Measurements from ENCODE around the gene SIK2. TPM values are rescaled to one million over a fixed set of nuclear protein-coding genes. Genes with fewer than 3 reads are reported as not detected.

SIK2 gene
- total RNA-seq, 3 donors from 2014 or later (not counting 1 experiment from before 2014, with no cell fraction given) = 7.1 to 14.3 (median 8.4) TPM

DNA sequence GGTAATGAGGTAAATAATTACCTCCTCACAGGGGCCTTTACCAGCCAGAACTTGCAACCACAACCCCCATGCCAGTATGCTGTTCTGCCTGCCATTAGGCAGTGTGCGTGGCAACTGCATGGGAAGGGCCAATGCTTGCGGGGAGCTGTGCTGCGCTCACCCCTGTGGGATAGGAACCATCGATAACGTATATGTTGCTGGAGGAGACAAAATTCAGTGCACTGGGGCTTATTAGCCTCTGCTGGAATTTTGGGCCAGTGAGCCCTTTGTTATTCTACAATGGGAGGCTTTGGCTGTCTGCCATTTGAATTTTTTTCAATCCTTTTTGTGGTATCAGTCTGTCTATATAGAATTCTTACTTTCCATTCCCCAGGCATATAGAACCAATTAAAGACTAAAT lies 116.6 kb downstream of the SIK2 start:
- Histone ChIP-seq H3K9me3 (ENCODE audit: control insufficient read depth, insufficient read depth, low read length) (no peaks in the 10 kb centered on the region), H3K36me3 (ENCODE audit: control insufficient read depth, insufficient read depth, low read length) (peaks cover 45% of the 10 kb centered on the region), H3K4me1 (ENCODE audit: control insufficient read depth, insufficient read depth, low read length) (no peaks in the 10 kb centered on the region), H3K27me3 (ENCODE audit: control insufficient read depth, insufficient read depth, low read length) (no peaks in the 10 kb centered on the region), H3K4me3 (ENCODE audit: low read length) (no peak overlapping the region), H3K27ac (ENCODE audit: low read length) (no peak overlapping the region)
- intact Hi-C loops (cut with micrococcal nuclease) = no loop called here
- Mint-ChIP-seq H3K27ac (no peak overlapping the region), H3K36me3 (peaks cover 10% of the 10 kb centered on the region), H3K4me3 (no peak overlapping the region), H3K4me1 (peaks cover 0 to 5% of the 10 kb centered on the region in 2 donors), H3K27me3 (ENCODE audit: low read depth in 2 of 2) (no peaks in the 10 kb centered on the region), H3K9me3 (no peaks in the 10 kb centered on the region)
- 98% methylated on average over 5 of the region's 5 CpGs for WGBS (ENCODE audit: insufficient coverage)
- DNase-seq = no peak
- no peak for ATAC-seq
- TF ChIP-seq, protein P1, sequence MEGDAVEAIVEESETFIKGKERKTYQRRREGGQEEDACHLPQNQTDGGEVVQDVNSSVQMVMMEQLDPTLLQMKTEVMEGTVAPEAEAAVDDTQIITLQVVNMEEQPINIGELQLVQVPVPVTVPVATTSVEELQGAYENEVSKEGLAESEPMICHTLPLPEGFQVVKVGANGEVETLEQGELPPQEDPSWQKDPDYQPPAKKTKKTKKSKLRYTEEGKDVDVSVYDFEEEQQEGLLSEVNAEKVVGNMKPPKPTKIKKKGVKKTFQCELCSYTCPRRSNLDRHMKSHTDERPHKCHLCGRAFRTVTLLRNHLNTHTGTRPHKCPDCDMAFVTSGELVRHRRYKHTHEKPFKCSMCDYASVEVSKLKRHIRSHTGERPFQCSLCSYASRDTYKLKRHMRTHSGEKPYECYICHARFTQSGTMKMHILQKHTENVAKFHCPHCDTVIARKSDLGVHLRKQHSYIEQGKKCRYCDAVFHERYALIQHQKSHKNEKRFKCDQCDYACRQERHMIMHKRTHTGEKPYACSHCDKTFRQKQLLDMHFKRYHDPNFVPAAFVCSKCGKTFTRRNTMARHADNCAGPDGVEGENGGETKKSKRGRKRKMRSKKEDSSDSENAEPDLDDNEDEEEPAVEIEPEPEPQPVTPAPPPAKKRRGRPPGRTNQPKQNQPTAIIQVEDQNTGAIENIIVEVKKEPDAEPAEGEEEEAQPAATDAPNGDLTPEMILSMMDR (IDR thresholded peaks at IDR 0.05) = no peak

DNA sequence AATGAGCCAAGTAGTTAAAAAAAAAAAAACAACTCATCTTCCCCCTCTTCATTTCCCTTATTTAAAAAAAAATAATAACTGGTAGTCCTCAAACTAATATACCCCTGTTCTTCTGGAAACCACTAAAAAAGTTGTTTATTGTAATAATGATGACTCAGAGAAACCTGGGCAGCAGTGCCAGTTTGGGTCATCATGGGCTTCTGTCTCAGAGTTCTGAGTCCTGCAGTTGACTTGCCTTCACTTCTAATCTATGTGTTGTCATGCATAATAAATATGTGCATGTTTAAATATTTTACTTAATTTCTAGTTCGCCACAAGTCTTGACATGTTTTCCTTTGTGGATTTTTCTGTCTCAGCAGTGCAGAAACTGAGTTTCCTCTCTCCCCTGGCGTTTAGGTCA lies 117.1 kb downstream of the SIK2 start:
- TF ChIP-seq, protein P1 (IDR thresholded peaks at IDR 0.05) = no peak
- Mint-ChIP-seq H3K27ac (no peak overlapping the region), H3K4me1 (no peaks in the 10 kb centered on the region), H3K27me3 (ENCODE audit: low read depth in 2 of 2) (no peaks in the 10 kb centered on the region), H3K4me3 (no peak overlapping the region), H3K36me3 (peaks cover 10% of the 10 kb centered on the region), H3K9me3 (no peaks in the 10 kb centered on the region)
- H3K27me3 ChIP-seq (ENCODE audit: control insufficient read depth, insufficient read depth, low read length) = no peaks in the 10 kb centered on the region
- ATAC-seq (no peak), DNase-seq (no peak)
- no peak overlapping the region for H3K27ac ChIP-seq (ENCODE audit: low read length)
- peaks cover 49% of the 10 kb centered on the region for H3K36me3 ChIP-seq (ENCODE audit: control insufficient read depth, insufficient read depth, low read length)
- 74% methylated on average over 2 of the region's 2 CpGs for WGBS (ENCODE audit: insufficient coverage)
- H3K9me3 ChIP-seq (ENCODE audit: control insufficient read depth, insufficient read depth, low read length) = no peaks in the 10 kb centered on the region
- intact Hi-C loops (cut with micrococcal nuclease) = no loop called here
- H3K4me3 ChIP-seq (ENCODE audit: low read length) = no peak overlapping the region
- H3K4me1 ChIP-seq (ENCODE audit: control insufficient read depth, insufficient read depth, low read length) = no peaks in the 10 kb centered on the region

DNA sequence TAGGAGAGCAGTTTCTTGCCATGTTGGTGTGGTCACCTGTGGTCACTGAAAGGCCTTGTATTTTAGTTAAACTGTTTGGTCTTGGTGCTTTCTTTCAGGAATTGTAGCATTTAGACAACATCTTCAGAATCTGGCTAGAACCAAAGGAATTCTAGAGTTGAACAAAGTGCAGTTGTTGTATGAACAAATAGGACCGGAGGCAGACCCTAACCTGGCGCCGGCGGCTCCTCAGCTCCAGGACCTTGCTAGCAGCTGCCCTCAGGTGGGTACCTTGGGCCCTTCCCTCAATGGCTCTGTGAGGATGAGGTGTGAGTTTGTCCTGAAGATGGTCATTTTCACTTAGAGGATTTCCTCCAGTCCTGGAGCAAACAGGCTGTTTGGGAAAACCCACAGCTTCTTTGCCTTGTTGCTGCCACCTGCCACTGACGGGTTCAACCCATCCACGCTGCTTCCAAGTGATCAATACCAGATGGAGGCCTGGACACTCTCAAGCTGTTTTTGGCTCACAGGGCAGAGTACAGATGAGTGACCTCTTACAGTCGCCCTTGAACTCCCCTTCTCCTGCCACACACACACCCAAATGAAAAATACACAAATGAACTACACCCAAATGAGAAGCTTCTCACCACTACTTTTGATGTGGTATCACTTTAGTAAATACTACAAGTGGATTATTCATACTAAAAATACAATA lies 118.7 kb downstream of the SIK2 start:
- Mint-ChIP-seq H3K4me3 (no peak overlapping the region), H3K36me3 (peaks cover 10% of the 10 kb centered on the region), H3K27me3 (ENCODE audit: low read depth in 2 of 2) (no peaks in the 10 kb centered on the region), H3K4me1 (no peaks in the 10 kb centered on the region), H3K27ac (no peak overlapping the region), H3K9me3 (no peaks in the 10 kb centered on the region)
- intact Hi-C loops (cut with micrococcal nuclease) = no loop called here
- Histone ChIP-seq H3K27me3 (ENCODE audit: control insufficient read depth, insufficient read depth, low read length) (no peaks in the 10 kb centered on the region), H3K27ac (ENCODE audit: low read length) (no peak overlapping the region), H3K4me1 (ENCODE audit: control insufficient read depth, insufficient read depth, low read length) (no peaks in the 10 kb centered on the region), H3K4me3 (ENCODE audit: low read length) (no peak overlapping the region), H3K9me3 (ENCODE audit: control insufficient read depth, insufficient read depth, low read length) (no peaks in the 10 kb centered on the region), H3K36me3 (ENCODE audit: control insufficient read depth, insufficient read depth, low read length) (peaks cover 59% of the 10 kb centered on the region)
- ATAC-seq (no peak), DNase-seq (no peak)
- WGBS (ENCODE audit: insufficient coverage) = 95% methylated on average over 7 of the region's 7 CpGs
- TF ChIP-seq, protein P1 (IDR thresholded peaks at IDR 0.05) = no peak

DNA sequence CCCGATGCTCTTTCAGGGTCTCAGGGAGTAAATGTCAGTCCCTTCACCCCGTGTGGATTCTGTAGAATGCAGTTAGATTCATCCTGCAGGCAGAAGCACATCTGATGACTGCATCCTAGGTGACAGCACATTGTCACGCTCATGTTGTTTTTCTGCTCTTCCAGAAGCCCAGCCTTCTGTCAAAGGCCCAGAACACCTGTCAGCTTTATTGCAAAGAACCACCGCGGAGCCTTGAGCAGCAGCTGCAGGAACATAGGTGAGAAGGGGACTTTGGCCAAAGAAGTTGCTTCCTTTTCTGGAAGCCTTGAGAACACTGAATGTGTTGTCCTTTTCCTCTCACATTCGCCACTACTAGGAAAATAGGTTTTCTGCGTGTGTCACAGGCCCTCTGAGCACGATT lies 120.3 kb downstream of the SIK2 start:
- Histone ChIP-seq H3K9me3 (ENCODE audit: control insufficient read depth, insufficient read depth, low read length) (no peaks in the 10 kb centered on the region), H3K27me3 (ENCODE audit: control insufficient read depth, insufficient read depth, low read length) (no peaks in the 10 kb centered on the region), H3K36me3 (ENCODE audit: control insufficient read depth, insufficient read depth, low read length) (peaks cover 59% of the 10 kb centered on the region), H3K4me3 (ENCODE audit: low read length) (no peak overlapping the region), H3K27ac (ENCODE audit: low read length) (no peak overlapping the region), H3K4me1 (ENCODE audit: control insufficient read depth, insufficient read depth, low read length) (no peaks in the 10 kb centered on the region)
- no peaks in the 10 kb centered on the region for H3K27me3 Mint-ChIP-seq (ENCODE audit: low read depth in 2 of 2)
- H3K9me3 Mint-ChIP-seq = no peaks in the 10 kb centered on the region
- DNase-seq (no peak), ATAC-seq (no peak)
- intact Hi-C loops (cut with micrococcal nuclease) = no loop called here
- peaks cover 16% of the 10 kb centered on the region for H3K36me3 Mint-ChIP-seq
- no peak overlapping the region for H3K4me3 Mint-ChIP-seq
- TF ChIP-seq, protein P1 (IDR thresholded peaks at IDR 0.05) = no peak
- no peaks in the 10 kb centered on the region for H3K4me1 Mint-ChIP-seq
- no peak overlapping the region for H3K27ac Mint-ChIP-seq
- WGBS (ENCODE audit: insufficient coverage) = 96% methylated on average over 8 of the region's 8 CpGs

Measured in natural killer cell (primary cell).